ENCODE data around the gene SH3BGRL. TPM values are rescaled to one million over a fixed set of nuclear protein-coding genes. Genes with fewer than 3 reads are reported as not detected.

Gene SH3BGRL
- polyA plus RNA-seq, 4 donors = 177 to 301 (median 260) TPM

Other genes starting within 250 kb of the SH3BGRL start
- gene HMGN5, start 189 bp upstream of the SH3BGRL start, polyA plus RNA-seq (ENCODE audit: insufficient read length in 4 of 4) = 10 to 100 TPM; 22.6 to 56.4 (median 37.9) TPM